Osteoblast (primary cell): ENCODE measurements around the gene STOML2. TPM values are rescaled to one million over a fixed set of nuclear protein-coding genes. Genes with fewer than 3 reads are reported as not detected.

Experiments used
- DNase-seq: peaks from one replicate; pipeline ENCODE4 v3.0.0; 2011; ENCODE audit warnings: low spot score, mixed read lengths; ENCODE audit not compliant: insufficient read length; ENCODE audit errors: missing footprints
- H2AFZ ChIP-seq: 2 replicates; pipeline ENCODE4 v1.6.0; 2011; ENCODE audit warnings: mild to moderate bottlenecking, low read length
- H3K27ac ChIP-seq: 2 replicates; pipeline ENCODE4 v1.5.1; 2011; ENCODE audit warnings: mild to moderate bottlenecking, low read depth, low read length, moderate library complexity
- H3K27me3 ChIP-seq: 2 replicates; pipeline ENCODE4 v1.6.0; 2012; ENCODE audit warnings: mild to moderate bottlenecking, control low read depth, inconsistent platforms, low read length, moderate library complexity; ENCODE audit not compliant: insufficient read depth
- H3K36me3 ChIP-seq: 2 replicates; pipeline ENCODE4 v1.5.1; 2011; ENCODE audit warnings: mild to moderate bottlenecking, low read length, control low read depth, moderate library complexity; ENCODE audit not compliant: insufficient read depth
- H3K4me1 ChIP-seq: 2 replicates; pipeline ENCODE4 v1.5.1; 2011; ENCODE audit warnings: mild to moderate bottlenecking, low read length, control low read depth, moderate library complexity; ENCODE audit not compliant: insufficient read depth
- H3K4me2 ChIP-seq: 2 replicates; pipeline ENCODE4 v1.6.0; 2011; ENCODE audit warnings: mild to moderate bottlenecking, low read length; ENCODE audit not compliant: insufficient read depth
- H3K4me3 ChIP-seq: fragments of 200-600 bp; sonication (generic); 3 replicates; pipeline ENCODE4 v1.5.1; 2012; ENCODE audit warnings: mild to moderate bottlenecking, low read length, inconsistent platforms; ENCODE audit not compliant: insufficient read depth
- H3K79me2 ChIP-seq: 2 replicates; pipeline ENCODE4 v1.6.0; 2012; ENCODE audit warnings: mild to moderate bottlenecking, low read length, control low read depth, inconsistent platforms; ENCODE audit not compliant: insufficient read depth
- H3K9me3 ChIP-seq: 2 replicates; pipeline ENCODE4 v1.5.1; 2011; ENCODE audit warnings: low read depth, low read length, control low read depth
- H4K20me1 ChIP-seq: 2 replicates; pipeline ENCODE4 v1.6.0; 2012; ENCODE audit warnings: mild to moderate bottlenecking, low read length, control low read depth; ENCODE audit not compliant: insufficient read depth
- total RNA-seq: library from RNA; depleted of rRNA; stranded (reverse); fragments of >200 nt; gene quantifications from 2 replicates; pipeline ENCODE4 v1.2.3, GENCODE V29; 2012
- TF ChIP-seq, protein P1 (sequence below): IDR thresholded peaks from 2 replicates; pipeline ENCODE4 v1.5.1; 2011; ENCODE audit warnings: mild to moderate bottlenecking, low read depth, low read length, moderate library complexity; ENCODE audit errors: extremely low read depth

Gene STOML2
- total RNA-seq, 1 donor = 130 TPM

DNA sequence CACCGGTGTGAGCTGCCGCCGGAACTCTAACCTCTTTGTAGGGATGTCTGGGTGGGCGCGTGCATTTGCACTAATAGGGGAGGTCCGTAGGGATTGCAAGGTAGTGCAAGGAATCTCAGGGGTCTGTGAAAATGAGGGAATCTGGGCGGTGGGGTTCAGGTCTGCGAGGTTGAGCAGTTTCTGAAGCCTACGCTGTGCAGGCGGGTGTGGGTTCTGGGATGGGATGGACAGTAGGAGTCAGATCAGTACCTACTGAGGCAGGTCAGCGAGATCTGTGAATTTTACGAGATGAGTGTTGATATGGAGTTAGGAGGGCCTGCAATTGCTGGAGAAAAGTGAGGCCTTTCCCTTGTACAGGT, 13.6 kb upstream of the STOML2 start:
- TF ChIP-seq, protein P1, sequence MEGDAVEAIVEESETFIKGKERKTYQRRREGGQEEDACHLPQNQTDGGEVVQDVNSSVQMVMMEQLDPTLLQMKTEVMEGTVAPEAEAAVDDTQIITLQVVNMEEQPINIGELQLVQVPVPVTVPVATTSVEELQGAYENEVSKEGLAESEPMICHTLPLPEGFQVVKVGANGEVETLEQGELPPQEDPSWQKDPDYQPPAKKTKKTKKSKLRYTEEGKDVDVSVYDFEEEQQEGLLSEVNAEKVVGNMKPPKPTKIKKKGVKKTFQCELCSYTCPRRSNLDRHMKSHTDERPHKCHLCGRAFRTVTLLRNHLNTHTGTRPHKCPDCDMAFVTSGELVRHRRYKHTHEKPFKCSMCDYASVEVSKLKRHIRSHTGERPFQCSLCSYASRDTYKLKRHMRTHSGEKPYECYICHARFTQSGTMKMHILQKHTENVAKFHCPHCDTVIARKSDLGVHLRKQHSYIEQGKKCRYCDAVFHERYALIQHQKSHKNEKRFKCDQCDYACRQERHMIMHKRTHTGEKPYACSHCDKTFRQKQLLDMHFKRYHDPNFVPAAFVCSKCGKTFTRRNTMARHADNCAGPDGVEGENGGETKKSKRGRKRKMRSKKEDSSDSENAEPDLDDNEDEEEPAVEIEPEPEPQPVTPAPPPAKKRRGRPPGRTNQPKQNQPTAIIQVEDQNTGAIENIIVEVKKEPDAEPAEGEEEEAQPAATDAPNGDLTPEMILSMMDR = no peak
- Histone ChIP-seq H3K79me2 (peaks cover 13% of the 10 kb centered on the region), H3K4me1 (peaks cover 46% of the 10 kb centered on the region)

DNA sequence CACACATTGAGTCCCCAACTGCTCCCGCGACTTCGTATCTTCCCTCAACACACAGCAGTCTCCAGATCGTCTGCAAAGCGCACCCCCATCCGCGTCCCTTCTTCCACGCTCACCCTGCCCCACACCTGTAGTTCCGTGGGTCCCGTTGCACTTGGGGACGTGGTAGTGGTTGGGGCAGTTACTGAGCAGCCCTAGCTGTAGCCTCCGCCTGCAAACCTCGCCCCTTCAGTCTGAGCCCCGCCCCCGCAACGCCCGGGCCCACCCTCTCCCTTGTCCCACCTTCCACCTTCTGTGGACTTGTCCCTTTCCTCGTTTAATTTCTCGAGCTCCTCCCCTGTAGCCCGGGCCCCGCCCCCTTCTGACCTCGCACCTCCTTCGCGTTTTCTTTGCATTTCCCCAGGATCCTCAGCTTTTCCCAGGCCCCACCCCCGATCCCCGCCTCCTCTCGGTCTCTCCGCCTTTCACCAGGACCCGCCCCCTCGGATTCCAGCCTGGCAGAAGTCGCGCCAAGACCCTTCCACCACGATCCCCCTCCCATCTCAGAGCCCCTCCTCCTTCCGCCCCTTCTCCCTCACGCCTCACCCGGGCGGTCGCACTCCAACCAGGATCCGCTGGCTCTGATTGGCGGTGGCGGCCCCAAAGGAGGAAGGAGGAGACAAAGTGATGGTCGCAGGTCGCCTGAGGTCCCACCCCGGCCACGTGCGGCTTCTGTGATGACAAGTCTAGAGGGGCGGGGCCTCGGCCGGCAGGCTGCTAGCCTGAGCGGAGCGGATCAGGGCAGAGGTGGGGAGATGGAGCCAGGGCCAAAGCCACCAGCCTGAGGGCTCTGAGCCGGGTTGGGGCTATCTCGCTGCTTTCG, 13.0 kb upstream of the STOML2 start, which contains the start of gene ATOSB:
TSS of gene ATOSB (minus strand) at position 183 of the 859 bp plus-strand sequence. CDS start 7,588 bp downstream, outside the sequence.
- Histone ChIP-seq H3K79me2 (peaks cover 17% of the 10 kb centered on the region), H3K9me3 (no peaks in the 10 kb centered on the region), H2AFZ (peak within 1 kb of the TSS; percentile 90), H3K4me1 (peaks cover 47% of the 10 kb centered on the region), H3K4me2 (peak within 1 kb of the TSS; percentile 89), H3K4me3 (peak within 1 kb of the TSS; percentile 90), H3K27me3 (no peaks in the 10 kb centered on the region), H4K20me1 (peaks cover 3% of the 10 kb centered on the region), H3K36me3 (no peaks in the 10 kb centered on the region), H3K27ac (peak within 1 kb of the TSS; percentile 91)
- DNase-seq = peak; percentile 96
- TF ChIP-seq, protein P1 = no peak

More for the DNA sequence above, 13.6 kb upstream of the STOML2 start:
- Histone ChIP-seq H4K20me1 (peaks cover 3% of the 10 kb centered on the region), H3K4me2 (peak overlapping the region; percentile 89), H3K9me3 (no peaks in the 10 kb centered on the region), H3K27me3 (no peaks in the 10 kb centered on the region), H3K27ac (peak overlapping the region; percentile 91), H3K4me3 (peak overlapping the region; percentile 90), H2AFZ (peak overlapping the region; percentile 90), H3K36me3 (no peaks in the 10 kb centered on the region)
- DNase-seq = peak; percentile 34

DNA sequence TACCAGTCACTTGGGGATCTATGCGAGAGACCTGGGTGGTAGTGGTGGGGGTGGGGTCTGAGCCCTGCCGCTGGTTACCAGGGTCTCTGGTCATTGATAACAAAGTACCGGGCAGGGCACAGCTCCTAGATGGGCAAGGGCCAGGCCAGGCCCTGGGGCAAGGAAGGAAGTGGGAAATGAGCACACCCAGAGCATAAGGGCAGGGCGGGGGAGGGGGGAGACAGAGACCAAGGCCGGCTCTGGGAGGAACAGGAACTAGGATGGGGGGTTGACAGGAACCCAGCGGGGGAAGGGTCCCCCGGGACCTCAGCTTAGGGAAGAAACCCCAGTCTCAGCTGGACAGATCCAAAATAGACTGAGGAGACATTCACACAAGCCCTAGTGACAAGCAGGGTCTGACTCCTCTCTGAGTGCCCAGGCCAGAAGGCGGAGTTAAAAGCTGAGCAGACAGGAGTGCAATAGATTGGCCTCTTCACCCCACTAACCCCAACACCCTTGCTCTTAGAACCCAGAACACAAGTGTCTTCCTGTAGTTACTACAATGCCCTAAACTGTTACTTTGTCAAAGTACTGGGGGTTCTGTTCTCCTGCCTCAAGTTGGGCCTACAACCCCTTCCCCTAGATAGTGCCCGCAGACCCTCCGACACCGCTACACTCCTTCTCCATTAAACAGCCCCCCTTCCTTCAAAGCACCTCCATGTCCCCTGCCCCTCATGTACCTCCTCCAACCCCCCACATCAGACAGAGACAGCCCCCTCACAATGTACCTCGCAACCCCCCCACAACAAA, 12.1 kb upstream of the STOML2 start:
- no peaks in the 10 kb centered on the region for H3K27me3 ChIP-seq
- peak; percentile 89 for DNase-seq
- TF ChIP-seq, protein P1 = no peak

More for the DNA sequence above, 12.1 kb upstream of the STOML2 start:
- no peaks in the 10 kb centered on the region for H3K36me3 ChIP-seq
- H4K20me1 ChIP-seq = peaks cover 6% of the 10 kb centered on the region
- peak overlapping the region; percentile 91 for H3K27ac ChIP-seq
- H3K4me1 ChIP-seq = peaks cover 56% of the 10 kb centered on the region
- peaks cover 26% of the 10 kb centered on the region for H3K79me2 ChIP-seq
- peak overlapping the region; percentile 90 for H2AFZ ChIP-seq
- H3K4me3 ChIP-seq = peak overlapping the region; percentile 90
- H3K4me2 ChIP-seq = peak overlapping the region; percentile 89
- H3K9me3 ChIP-seq = no peaks in the 10 kb centered on the region
